Measurements from ENCODE around the gene LIMK1. TPM values are rescaled to one million over a fixed set of nuclear protein-coding genes. Genes with fewer than 3 reads are reported as not detected.

LIMK1 gene
- total and polyA plus RNA-seq, 2 of the 13 experiments (the other 11 are each of a cell fraction or from before 2014, with no cell fraction given), result 8.9 to 18.8 TPM

- no peak for TF ChIP-seq ZIK1 (CRISPR knock-in tag; IDR thresholded peaks at IDR 0.05; ENCODE audit: borderline replicate concordance, low read depth)
- TF ChIP-seq, protein P1, sequence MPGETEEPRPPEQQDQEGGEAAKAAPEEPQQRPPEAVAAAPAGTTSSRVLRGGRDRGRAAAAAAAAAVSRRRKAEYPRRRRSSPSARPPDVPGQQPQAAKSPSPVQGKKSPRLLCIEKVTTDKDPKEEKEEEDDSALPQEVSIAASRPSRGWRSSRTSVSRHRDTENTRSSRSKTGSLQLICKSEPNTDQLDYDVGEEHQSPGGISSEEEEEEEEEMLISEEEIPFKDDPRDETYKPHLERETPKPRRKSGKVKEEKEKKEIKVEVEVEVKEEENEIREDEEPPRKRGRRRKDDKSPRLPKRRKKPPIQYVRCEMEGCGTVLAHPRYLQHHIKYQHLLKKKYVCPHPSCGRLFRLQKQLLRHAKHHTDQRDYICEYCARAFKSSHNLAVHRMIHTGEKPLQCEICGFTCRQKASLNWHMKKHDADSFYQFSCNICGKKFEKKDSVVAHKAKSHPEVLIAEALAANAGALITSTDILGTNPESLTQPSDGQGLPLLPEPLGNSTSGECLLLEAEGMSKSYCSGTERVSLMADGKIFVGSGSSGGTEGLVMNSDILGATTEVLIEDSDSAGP (CRISPR knock-in tag; IDR thresholded peaks at IDR 0.05; ENCODE audit: borderline replicate concordance), result 0 out of 2 replicates have a peak, but pooled peaks have one; percentile 44
- TF ChIP-seq ZNF460 (CRISPR knock-in tag; IDR thresholded peaks at IDR 0.05; ENCODE audit: borderline replicate concordance), result no peak
- TF ChIP-seq KDM1A (CRISPR knock-in tag; IDR thresholded peaks at IDR 0.05), result peak; percentile 100
- TF ChIP-seq ZNF672 (CRISPR knock-in tag; IDR thresholded peaks at IDR 0.05), result no peak
- no peak for TF ChIP-seq ZFP82 (CRISPR knock-in tag; IDR thresholded peaks at IDR 0.05; ENCODE audit: borderline replicate concordance)
- TF ChIP-seq ZMYM3 (CRISPR knock-in tag; IDR thresholded peaks at IDR 0.05), result peak; percentile 99
- peak; percentile 15; the same call in 1 of the 2 replicates for TF ChIP-seq RARA (CRISPR knock-in tag; IDR thresholded peaks at IDR 0.05)
- TF ChIP-seq CREB1 (IDR thresholded peaks at IDR 0.05), result peak; percentile 98
- peak; percentile 82 for TF ChIP-seq CREB1 (CRISPR knock-in tag; IDR thresholded peaks at IDR 0.05)
- peak; percentile 100 for TF ChIP-seq ZNF629 (CRISPR knock-in tag; conservative IDR thresholded peaks at IDR 0.05)
- peak; percentile 52; the same call in 1 of the 2 replicates for TF ChIP-seq ATF3 (CRISPR knock-in tag; IDR thresholded peaks at IDR 0.05)
- TF ChIP-seq ETV5 (CRISPR knock-in tag; IDR thresholded peaks at IDR 0.05; ENCODE audit: borderline replicate concordance), result no peak; the same call in 1 of the 2 replicates
Measured at GRCh38 chr7:74061840-74062539, 21.6 kb upstream of the LIMK1 start (continued).

Data from HepG2 (cell line).